22Rv1 (cell line): ENCODE data around the gene CD300E.

Experiments used
- H3K27ac ChIP-seq: fragments of 450-650 bp; 2 replicates; pipeline ENCODE4 v1.5.1; 2017
- CTCF ChIP-seq: fragments of 450-650 bp; IDR thresholded peaks from 2 replicates; pipeline ENCODE4 v1.5.1; 2017; ENCODE audit warnings: mild to moderate bottlenecking
- ZFX ChIP-seq: fragments of 450-650 bp; IDR thresholded peaks from 2 replicates; pipeline ENCODE4 v1.6.1; 2017; ENCODE audit warnings: antibody characterized with exemption, borderline replicate concordance

Gene CD300E

DNA sequence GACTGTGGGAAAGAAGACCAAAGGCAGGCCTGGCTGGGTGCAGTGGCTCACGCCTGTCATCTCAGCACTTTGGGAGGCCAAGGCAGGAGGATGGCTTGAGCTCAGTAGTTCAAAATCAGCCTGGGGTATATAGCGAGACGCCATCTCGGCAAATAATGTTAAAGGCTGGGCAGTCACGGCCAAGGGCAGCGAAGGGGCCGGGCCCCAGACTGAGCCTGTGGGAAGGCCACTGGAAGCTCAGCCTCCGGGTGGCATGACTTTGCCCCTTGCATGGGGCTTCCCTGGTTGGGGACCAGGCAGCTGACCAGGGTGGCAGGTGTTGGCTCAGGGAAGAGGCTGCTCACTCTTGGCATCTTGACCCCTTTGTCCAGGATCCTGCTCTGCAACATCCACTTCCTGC lies 17.5 kb downstream of the CD300E start:
- TF ChIP-seq CTCF, result no peak
- TF ChIP-seq ZFX, result no peak
- no peak overlapping the region for H3K27ac ChIP-seq

DNA sequence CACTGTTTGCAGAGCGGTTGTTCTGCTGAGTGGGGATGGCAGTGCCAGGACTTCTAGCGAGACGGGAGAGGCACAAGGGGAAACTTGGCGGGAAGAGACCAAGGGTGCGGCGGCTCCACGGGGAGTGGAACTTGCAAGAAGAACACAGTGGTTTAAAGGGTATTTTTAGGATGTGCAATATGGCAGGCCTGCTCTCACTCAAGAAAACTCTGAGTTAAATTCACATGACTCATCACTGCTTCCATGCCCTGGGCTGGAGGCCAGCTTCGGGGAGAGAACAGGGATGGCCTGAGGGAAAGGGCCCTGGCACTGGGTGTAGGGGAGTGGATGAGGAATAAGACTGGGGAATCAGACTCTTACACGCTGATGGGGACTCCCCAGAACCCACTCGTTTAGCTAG lies 18.2 kb downstream of the CD300E start:
- no peak for TF ChIP-seq ZFX
- TF ChIP-seq CTCF, result no peak
- H3K27ac ChIP-seq, result no peak overlapping the region

DNA sequence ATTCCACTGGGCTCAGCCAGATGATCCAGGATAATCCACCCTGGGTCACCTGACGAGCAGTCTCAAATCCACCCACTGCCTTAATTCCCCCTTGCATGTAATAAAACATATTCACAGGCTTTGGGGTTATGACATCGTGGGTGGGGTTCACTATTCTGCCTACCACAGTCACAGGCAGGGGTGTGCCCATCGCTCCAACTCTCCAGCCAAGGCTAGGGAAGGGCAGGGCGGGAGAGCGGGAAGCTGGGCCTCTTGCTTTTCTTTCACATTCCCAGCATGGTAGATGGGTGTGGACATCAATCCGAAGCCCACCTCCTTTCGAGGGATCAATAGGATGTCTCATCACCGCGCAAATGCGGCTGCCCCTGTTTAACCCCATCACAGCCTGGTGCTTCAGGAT lies 18.8 kb downstream of the CD300E start:
- no peak for TF ChIP-seq ZFX
- no peak for TF ChIP-seq CTCF
- H3K27ac ChIP-seq, result no peak overlapping the region

GRCh38 chr17:74604200-74604599 lies 19.3 kb downstream of the CD300E start:
- no peak for TF ChIP-seq ZFX
- TF ChIP-seq CTCF, result no peak
- H3K27ac ChIP-seq, result no peak overlapping the region

DNA sequence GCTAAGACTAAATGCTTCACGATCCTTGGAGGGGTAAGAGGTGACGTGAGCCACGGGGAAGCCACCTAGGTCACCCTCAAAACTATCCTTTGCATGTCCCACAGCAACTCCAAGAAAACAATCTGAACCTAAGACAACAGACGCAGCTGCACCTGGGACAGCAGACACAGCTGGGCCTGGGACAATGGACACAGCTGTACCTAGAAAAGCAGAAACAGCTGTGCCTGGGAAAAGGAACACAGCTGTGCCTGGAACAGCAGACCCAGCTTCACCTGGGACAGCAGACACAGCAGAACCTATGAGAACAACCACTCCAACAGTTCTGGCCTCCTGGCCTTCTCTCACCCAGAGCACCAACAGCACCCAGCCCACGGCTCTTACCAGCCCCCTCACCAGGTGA lies 19.8 kb downstream of the CD300E start:
- no peak for TF ChIP-seq ZFX
- TF ChIP-seq CTCF, result no peak
- H3K27ac ChIP-seq, result no peak overlapping the region

DNA sequence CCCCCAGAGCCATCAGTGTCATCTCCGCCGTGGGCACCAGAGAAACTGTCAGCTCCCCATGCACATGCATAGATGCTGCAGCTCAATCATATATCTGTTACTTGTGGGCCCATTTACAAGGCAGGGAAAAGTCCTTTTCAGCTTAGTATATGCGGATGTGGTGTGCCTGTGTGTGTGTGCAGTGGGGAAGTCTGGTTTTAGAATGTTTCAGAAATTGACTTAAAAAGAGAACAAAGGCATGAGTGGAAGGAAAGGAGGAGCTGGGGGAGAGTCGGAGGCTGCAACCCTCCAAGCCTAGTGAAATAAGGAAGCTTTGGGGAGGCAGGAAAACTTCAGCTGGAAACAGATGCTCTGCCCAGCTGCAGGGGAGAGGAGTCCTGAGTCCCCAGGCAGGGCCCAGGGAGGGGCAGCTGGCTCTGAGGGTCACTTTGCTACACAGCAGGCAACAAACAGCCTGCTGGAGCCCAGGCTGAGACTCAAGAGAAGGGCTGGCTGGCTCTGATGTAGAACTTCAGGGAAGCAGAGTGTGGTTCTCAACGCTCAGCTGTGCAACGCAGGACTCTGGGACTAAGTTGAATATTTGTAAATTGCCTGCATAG lies 20.4 kb downstream of the CD300E start:
- H3K27ac ChIP-seq, result no peak overlapping the region
- TF ChIP-seq ZFX (no peak), CTCF (no peak)

GRCh38 chr17:74601944-74602572 lies 21.5 kb downstream of the CD300E start:
- TF ChIP-seq CTCF (peak; percentile 79), ZFX (no peak)
- H3K27ac ChIP-seq, result no peak overlapping the region
